GM23338 (cell line): ENCODE data around the gene EYA2. TPM values are rescaled to one million over a fixed set of nuclear protein-coding genes. Genes with fewer than 3 reads are reported as not detected.

Experiments used
- ATAC-seq: fragments of 200-7000 bp; cut with Tn5 transposase; 3 replicates; pipeline ENCODE4 v1.9.1; 2020
- DNase-seq: peaks from one replicate; pipeline ENCODE4 v3.0.0-alpha.2; 2015; ENCODE audit warnings: low spot score
- H2AFZ ChIP-seq: fragments of 200-600 bp; sonication (generic); 2 replicates; pipeline ENCODE4 v1.8.0; 2016; ENCODE audit warnings: antibody characterized with exemption, mild to moderate bottlenecking, moderate library complexity
- H3F3A ChIP-seq: fragments of 200-600 bp; sonication (generic); replicated peaks from 2 replicates; pipeline ENCODE4 v1.8.0; 2017; ENCODE audit warnings: antibody characterized with exemption, mixed run types, low read depth
- H3K27ac ChIP-seq: fragments of 200-600 bp; sonication (generic); 2 replicates; pipeline ENCODE4 v1.6.1; 2016; ENCODE audit warnings: low read depth
- H3K27me3 ChIP-seq: fragments of 200-600 bp; sonication (generic); 2 replicates; pipeline ENCODE4 v1.8.0; 2016; ENCODE audit warnings: mild to moderate bottlenecking, mixed run types, moderate library complexity; ENCODE audit not compliant: insufficient read depth
- H3K36me3 ChIP-seq: fragments of 200-600 bp; sonication (generic); 2 replicates; pipeline ENCODE4 v1.8.0; 2016; ENCODE audit warnings: mild to moderate bottlenecking; ENCODE audit not compliant: insufficient read depth
- H3K4me1 ChIP-seq: fragments of 200-600 bp; sonication (generic); 2 replicates; pipeline ENCODE4 v1.8.0; 2016; ENCODE audit warnings: mild to moderate bottlenecking, moderate library complexity; ENCODE audit not compliant: insufficient read depth
- H3K4me2 ChIP-seq: fragments of 200-600 bp; sonication (generic); 2 replicates; pipeline ENCODE4 v1.7.1; 2017; ENCODE audit warnings: mixed run types
- H3K4me3 ChIP-seq: fragments of 200-600 bp; sonication (generic); 2 replicates; pipeline ENCODE4 v1.6.1; 2016; ENCODE audit warnings: mixed run types
- H3K79me2 ChIP-seq: fragments of 200-600 bp; sonication (generic); replicated peaks from 2 replicates; pipeline ENCODE4 v1.8.0; 2017; ENCODE audit warnings: mild to moderate bottlenecking; ENCODE audit not compliant: insufficient read depth
- H3K9me2 ChIP-seq: fragments of 200-600 bp; sonication (generic); 2 replicates; pipeline ENCODE4 v1.8.0; 2017; ENCODE audit not compliant: insufficient read depth
- H4K20me1 ChIP-seq: fragments of 200-600 bp; sonication (generic); replicated peaks from 2 replicates; pipeline ENCODE4 v1.8.0; 2017; ENCODE audit warnings: mild to moderate bottlenecking; ENCODE audit not compliant: insufficient read depth
- H3K27ac Mint-ChIP-seq: 2 replicates; pipeline ENCODE4 v1.8.0; 2020; ENCODE audit warnings: inconsistent platforms, mild to moderate bottlenecking, moderate library complexity, mixed read lengths
- H3K27me3 Mint-ChIP-seq: 3 replicates; pipeline ENCODE4 v1.8.0; 2022; ENCODE audit warnings: low read depth, mild to moderate bottlenecking, moderate library complexity, mixed read lengths, inconsistent platforms; ENCODE audit not compliant: insufficient read depth, poor library complexity
- H3K36me3 Mint-ChIP-seq: 3 replicates; pipeline ENCODE4 v1.8.0; 2021; ENCODE audit warnings: low read depth, mild to moderate bottlenecking, inconsistent platforms, moderate library complexity, mixed read lengths
- H3K4me1 Mint-ChIP-seq: 3 replicates; pipeline ENCODE4 v1.8.0; 2020; ENCODE audit warnings: mild to moderate bottlenecking, inconsistent platforms, mixed read lengths
- H3K4me3 Mint-ChIP-seq: 3 replicates; pipeline ENCODE4 v1.8.0; 2021; ENCODE audit warnings: moderate library complexity, mild to moderate bottlenecking, inconsistent platforms, mixed read lengths
- H3K9me3 Mint-ChIP-seq: 3 replicates; pipeline ENCODE4 v1.8.0; 2020; ENCODE audit warnings: moderate library complexity, mild to moderate bottlenecking, inconsistent platforms, mixed read lengths
- CREB1 ChIP-seq: fragments of 250-450 bp; sonication (Bioruptor Pico); IDR thresholded peaks from 2 replicates; pipeline ENCODE4 v1.5.0; 2020; ENCODE audit warnings: low read depth, mild to moderate bottlenecking, moderate library complexity
- EZH2 ChIP-seq: fragments of 200-600 bp; sonication (generic); IDR thresholded peaks from one replicate; pipeline ENCODE4 v1.8.0; 2017; ENCODE audit warnings: antibody characterized with exemption, mild to moderate bottlenecking, low read depth; ENCODE audit not compliant: unreplicated experiment
- EZH2phosphoT487 ChIP-seq: fragments of 200-600 bp; sonication (generic); IDR thresholded peaks from one replicate; pipeline ENCODE4 v1.8.1; 2018; ENCODE audit warnings: antibody characterized with exemption; ENCODE audit not compliant: unreplicated experiment
- JUNB ChIP-seq: IDR thresholded peaks from one replicate; pipeline ENCODE4 v1.6.1; 2016; ENCODE audit warnings: antibody characterized with exemption; ENCODE audit not compliant: unreplicated experiment
- NANOG ChIP-seq: IDR thresholded peaks from 2 replicates; pipeline ENCODE4 v1.6.1; 2016; ENCODE audit warnings: antibody characterized with exemption, borderline replicate concordance
- POLR2AphosphoS5 ChIP-seq: IDR thresholded peaks from 2 replicates; pipeline ENCODE4 v1.6.1; 2016; ENCODE audit warnings: antibody characterized with exemption, low read depth
- STAT1 ChIP-seq: IDR thresholded peaks from one replicate; pipeline ENCODE4 v1.6.1; 2016; ENCODE audit warnings: antibody characterized with exemption; ENCODE audit not compliant: unreplicated experiment
- ZNF114 ChIP-seq: fragments of 250-450 bp; sonication (Bioruptor Pico); IDR thresholded peaks from 2 replicates; pipeline ENCODE4 v1.5.0; 2020; ENCODE audit warnings: mild to moderate bottlenecking, moderate library complexity
- ZNF331 ChIP-seq: fragments of 250-450 bp; sonication (Bioruptor Pico); IDR thresholded peaks from 2 replicates; pipeline ENCODE4 v1.5.0; 2020; ENCODE audit warnings: low read depth, mild to moderate bottlenecking, moderate library complexity
- polyA plus RNA-seq: library from polyadenylated mRNA; unstranded; fragments of >200 nt; fragmentation: Nextera tagmentation; extraction: Ambion mirVana; gene quantifications from 2 replicates; pipeline ENCODE4 v1.2.1, GENCODE V29; 2016
- total RNA-seq: library from RNA; depleted of rRNA; stranded (reverse); fragments of >200 nt; shearing (Covaris generic); gene quantifications from 2 replicates; pipeline ENCODE4 v1.2.3, GENCODE V29; 2014
- TF ChIP-seq, protein P1 (sequence below): IDR thresholded peaks from one replicate; pipeline ENCODE4 v1.6.1; 2018; ENCODE audit warnings: antibody characterized with exemption; ENCODE audit not compliant: unreplicated experiment
- TF ChIP-seq, protein P2 (sequence below): IDR thresholded peaks from 2 replicates; pipeline ENCODE4 v1.6.1; 2016; ENCODE audit warnings: antibody characterized with exemption
- TF ChIP-seq, protein P3 (sequence below), 2 experiments: fragments of 200-600 bp in 1 of 2; sonication (generic) in 1 of 2; conservative IDR thresholded peaks; 2 replicates each; pipeline versions ENCODE4 v1.5.1 to v1.6.1; 2016 to 2017; ENCODE audit warnings: antibody characterized with exemption in 2 of 2, low read depth in 2 of 2, mild to moderate bottlenecking in 2 of 2, moderate library complexity in 1 of 2
- TF ChIP-seq, protein P4 (sequence below): fragments of 250-450 bp; sonication (Bioruptor Pico); IDR thresholded peaks from 2 replicates; pipeline ENCODE4 v1.5.0; 2020; ENCODE audit warnings: mild to moderate bottlenecking, moderate library complexity

EYA2 gene
- total and polyA plus RNA-seq, 2 experiments from 2014 or later = 0.50 to 0.56 TPM

DNA sequence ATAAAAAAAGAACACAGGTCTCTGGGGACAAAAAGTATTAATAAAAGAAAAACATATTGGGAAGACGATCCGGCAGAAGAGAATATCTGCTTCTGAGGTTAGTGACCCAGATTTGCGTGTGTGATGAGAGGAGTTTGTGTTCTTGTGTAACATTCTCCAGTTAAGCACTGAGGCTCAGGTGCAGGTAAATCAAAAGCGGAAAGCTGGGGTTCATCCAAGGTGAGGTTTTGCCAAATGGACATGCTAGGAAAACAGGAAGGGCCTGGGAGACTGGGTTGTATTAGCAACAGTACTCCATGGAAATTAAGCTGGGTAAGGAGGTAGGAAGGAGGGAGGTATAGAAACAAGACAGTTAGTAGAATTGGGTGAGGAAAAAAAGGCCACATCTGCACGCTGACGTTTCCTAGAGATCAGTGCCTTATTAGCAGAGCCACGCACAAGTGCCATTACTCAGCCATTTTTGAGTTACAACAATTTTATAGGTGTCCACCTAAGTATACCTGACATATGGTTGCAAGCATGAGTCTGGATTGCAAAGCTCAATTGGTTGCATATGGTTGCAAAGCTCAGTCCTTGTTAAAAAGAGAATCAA lies 322.3 kb downstream of the EYA2 start:
- H3K4me3 Mint-ChIP-seq = no peak overlapping the region
- peaks cover 26% of the 10 kb centered on the region; the same call in 1 of the 2 replicates for H3F3A ChIP-seq
- H3K79me2 ChIP-seq = peaks cover 61% of the 10 kb centered on the region
- no peak for ATAC-seq
- peaks cover 62% of the 10 kb centered on the region for H3K36me3 Mint-ChIP-seq
- H3K27me3 Mint-ChIP-seq = peaks cover 5% of the 10 kb centered on the region
- no peaks in the 10 kb centered on the region for H3K4me1 ChIP-seq
- H3K9me3 Mint-ChIP-seq = no peaks in the 10 kb centered on the region
- no peak overlapping the region for H2AFZ ChIP-seq
- H3K4me1 Mint-ChIP-seq = peaks cover 16% of the 10 kb centered on the region; the same call in 2 of the 3 replicates
- H3K4me2 ChIP-seq = no peak overlapping the region
- H4K20me1 ChIP-seq = no peaks in the 10 kb centered on the region; the same call in none of the 2 replicates
- H3K27me3 ChIP-seq = no peaks in the 10 kb centered on the region
- H3K27ac Mint-ChIP-seq = peak overlapping the region; percentile 53
- 0 out of 2 replicates have a peak overlapping the region, but pooled peaks have one; percentile 26 for H3K27ac ChIP-seq
- TF ChIP-seq EZH2phosphoT487 = no peak
- TF ChIP-seq, protein P1, sequence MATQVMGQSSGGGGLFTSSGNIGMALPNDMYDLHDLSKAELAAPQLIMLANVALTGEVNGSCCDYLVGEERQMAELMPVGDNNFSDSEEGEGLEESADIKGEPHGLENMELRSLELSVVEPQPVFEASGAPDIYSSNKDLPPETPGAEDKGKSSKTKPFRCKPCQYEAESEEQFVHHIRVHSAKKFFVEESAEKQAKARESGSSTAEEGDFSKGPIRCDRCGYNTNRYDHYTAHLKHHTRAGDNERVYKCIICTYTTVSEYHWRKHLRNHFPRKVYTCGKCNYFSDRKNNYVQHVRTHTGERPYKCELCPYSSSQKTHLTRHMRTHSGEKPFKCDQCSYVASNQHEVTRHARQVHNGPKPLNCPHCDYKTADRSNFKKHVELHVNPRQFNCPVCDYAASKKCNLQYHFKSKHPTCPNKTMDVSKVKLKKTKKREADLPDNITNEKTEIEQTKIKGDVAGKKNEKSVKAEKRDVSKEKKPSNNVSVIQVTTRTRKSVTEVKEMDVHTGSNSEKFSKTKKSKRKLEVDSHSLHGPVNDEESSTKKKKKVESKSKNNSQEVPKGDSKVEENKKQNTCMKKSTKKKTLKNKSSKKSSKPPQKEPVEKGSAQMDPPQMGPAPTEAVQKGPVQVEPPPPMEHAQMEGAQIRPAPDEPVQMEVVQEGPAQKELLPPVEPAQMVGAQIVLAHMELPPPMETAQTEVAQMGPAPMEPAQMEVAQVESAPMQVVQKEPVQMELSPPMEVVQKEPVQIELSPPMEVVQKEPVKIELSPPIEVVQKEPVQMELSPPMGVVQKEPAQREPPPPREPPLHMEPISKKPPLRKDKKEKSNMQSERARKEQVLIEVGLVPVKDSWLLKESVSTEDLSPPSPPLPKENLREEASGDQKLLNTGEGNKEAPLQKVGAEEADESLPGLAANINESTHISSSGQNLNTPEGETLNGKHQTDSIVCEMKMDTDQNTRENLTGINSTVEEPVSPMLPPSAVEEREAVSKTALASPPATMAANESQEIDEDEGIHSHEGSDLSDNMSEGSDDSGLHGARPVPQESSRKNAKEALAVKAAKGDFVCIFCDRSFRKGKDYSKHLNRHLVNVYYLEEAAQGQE = no peak
- TF ChIP-seq, protein P2, sequence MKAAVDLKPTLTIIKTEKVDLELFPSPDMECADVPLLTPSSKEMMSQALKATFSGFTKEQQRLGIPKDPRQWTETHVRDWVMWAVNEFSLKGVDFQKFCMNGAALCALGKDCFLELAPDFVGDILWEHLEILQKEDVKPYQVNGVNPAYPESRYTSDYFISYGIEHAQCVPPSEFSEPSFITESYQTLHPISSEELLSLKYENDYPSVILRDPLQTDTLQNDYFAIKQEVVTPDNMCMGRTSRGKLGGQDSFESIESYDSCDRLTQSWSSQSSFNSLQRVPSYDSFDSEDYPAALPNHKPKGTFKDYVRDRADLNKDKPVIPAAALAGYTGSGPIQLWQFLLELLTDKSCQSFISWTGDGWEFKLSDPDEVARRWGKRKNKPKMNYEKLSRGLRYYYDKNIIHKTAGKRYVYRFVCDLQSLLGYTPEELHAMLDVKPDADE = no peak
- no peak for TF ChIP-seq JUNB
- TF ChIP-seq, protein P3, sequence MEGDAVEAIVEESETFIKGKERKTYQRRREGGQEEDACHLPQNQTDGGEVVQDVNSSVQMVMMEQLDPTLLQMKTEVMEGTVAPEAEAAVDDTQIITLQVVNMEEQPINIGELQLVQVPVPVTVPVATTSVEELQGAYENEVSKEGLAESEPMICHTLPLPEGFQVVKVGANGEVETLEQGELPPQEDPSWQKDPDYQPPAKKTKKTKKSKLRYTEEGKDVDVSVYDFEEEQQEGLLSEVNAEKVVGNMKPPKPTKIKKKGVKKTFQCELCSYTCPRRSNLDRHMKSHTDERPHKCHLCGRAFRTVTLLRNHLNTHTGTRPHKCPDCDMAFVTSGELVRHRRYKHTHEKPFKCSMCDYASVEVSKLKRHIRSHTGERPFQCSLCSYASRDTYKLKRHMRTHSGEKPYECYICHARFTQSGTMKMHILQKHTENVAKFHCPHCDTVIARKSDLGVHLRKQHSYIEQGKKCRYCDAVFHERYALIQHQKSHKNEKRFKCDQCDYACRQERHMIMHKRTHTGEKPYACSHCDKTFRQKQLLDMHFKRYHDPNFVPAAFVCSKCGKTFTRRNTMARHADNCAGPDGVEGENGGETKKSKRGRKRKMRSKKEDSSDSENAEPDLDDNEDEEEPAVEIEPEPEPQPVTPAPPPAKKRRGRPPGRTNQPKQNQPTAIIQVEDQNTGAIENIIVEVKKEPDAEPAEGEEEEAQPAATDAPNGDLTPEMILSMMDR (conservative IDR thresholded peaks at IDR 0.05; ENCODE audit: low read depth in 2 of 2) = no peak
- TF ChIP-seq EZH2 = no peak
- no peak for TF ChIP-seq CREB1 (CRISPR knock-in tag)
- TF ChIP-seq, protein P4, sequence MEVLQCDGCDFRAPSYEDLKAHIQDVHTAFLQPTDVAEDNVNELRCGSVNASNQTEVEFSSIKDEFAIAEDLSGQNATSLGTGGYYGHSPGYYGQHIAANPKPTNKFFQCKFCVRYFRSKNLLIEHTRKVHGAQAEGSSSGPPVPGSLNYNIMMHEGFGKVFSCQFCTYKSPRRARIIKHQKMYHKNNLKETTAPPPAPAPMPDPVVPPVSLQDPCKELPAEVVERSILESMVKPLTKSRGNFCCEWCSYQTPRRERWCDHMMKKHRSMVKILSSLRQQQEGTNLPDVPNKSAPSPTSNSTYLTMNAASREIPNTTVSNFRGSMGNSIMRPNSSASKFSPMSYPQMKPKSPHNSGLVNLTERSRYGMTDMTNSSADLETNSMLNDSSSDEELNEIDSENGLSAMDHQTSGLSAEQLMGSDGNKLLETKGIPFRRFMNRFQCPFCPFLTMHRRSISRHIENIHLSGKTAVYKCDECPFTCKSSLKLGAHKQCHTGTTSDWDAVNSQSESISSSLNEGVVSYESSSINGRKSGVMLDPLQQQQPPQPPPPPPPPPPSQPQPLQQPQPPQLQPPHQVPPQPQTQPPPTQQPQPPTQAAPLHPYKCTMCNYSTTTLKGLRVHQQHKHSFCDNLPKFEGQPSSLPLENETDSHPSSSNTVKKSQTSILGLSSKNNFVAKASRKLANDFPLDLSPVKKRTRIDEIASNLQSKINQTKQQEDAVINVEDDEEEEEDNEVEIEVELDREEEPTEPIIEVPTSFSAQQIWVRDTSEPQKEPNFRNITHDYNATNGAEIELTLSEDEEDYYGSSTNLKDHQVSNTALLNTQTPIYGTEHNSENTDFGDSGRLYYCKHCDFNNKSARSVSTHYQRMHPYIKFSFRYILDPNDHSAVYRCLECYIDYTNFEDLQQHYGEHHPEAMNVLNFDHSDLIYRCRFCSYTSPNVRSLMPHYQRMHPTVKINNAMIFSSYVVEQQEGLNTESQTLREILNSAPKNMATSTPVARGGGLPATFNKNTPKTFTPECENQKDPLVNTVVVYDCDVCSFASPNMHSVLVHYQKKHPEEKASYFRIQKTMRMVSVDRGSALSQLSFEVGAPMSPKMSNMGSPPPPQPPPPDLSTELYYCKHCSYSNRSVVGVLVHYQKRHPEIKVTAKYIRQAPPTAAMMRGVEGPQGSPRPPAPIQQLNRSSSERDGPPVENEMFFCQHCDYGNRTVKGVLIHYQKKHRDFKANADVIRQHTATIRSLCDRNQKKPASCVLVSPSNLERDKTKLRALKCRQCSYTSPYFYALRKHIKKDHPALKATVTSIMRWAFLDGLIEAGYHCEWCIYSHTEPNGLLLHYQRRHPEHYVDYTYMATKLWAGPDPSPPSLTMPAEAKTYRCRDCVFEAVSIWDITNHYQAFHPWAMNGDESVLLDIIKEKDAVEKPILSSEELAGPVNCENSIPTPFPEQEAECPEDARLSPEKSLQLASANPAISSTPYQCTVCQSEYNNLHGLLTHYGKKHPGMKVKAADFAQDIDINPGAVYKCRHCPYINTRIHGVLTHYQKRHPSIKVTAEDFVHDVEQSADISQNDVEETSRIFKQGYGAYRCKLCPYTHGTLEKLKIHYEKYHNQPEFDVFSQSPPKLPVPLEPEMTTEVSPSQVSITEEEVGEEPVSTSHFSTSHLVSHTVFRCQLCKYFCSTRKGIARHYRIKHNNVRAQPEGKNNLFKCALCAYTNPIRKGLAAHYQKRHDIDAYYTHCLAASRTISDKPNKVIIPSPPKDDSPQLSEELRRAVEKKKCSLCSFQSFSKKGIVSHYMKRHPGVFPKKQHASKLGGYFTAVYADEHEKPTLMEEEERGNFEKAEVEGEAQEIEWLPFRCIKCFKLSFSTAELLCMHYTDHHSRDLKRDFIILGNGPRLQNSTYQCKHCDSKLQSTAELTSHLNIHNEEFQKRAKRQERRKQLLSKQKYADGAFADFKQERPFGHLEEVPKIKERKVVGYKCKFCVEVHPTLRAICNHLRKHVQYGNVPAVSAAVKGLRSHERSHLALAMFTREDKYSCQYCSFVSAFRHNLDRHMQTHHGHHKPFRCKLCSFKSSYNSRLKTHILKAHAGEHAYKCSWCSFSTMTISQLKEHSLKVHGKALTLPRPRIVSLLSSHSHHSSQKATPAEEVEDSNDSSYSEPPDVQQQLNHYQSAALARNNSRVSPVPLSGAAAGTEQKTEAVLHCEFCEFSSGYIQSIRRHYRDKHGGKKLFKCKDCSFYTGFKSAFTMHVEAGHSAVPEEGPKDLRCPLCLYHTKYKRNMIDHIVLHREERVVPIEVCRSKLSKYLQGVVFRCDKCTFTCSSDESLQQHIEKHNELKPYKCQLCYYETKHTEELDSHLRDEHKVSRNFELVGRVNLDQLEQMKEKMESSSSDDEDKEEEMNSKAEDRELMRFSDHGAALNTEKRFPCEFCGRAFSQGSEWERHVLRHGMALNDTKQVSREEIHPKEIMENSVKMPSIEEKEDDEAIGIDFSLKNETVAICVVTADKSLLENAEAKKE (CRISPR knock-in tag) = no peak
- no peak for TF ChIP-seq ZNF331 (CRISPR knock-in tag)
- TF ChIP-seq ZNF114 (CRISPR knock-in tag) = no peak
- no peak for TF ChIP-seq STAT1
- TF ChIP-seq POLR2AphosphoS5 = no peak
- TF ChIP-seq NANOG = no peak
- DNase-seq = no peak
- peaks cover 52% of the 10 kb centered on the region for H3K36me3 ChIP-seq
- no peak overlapping the region for H3K4me3 ChIP-seq
- no peaks in the 10 kb centered on the region for H3K9me2 ChIP-seq
